Endothelial cell of umbilical vein (primary cell): ENCODE results near the gene SEC14L6. TPM values are rescaled to one million over a fixed set of nuclear protein-coding genes. Genes with fewer than 3 reads are reported as not detected.

Experiments used
- BruUV-seq: library from RNA; stranded (reverse); fragments of 400-500 nt; replicated peaks from 2 replicates; lab custom pipeline; 2021; lab: Mats Ljungman, UMichigan
- CTCF ChIA-PET: fragments of 300-600, 350-600 bp; sonication (Branson Sonifier 250); formaldehyde crosslinking; loops from one replicate; lab custom pipeline; 2021; ENCODE audit warnings: antibody characterized with exemption, inconsistent platforms; lab: Charles Lee
- POLR2A ChIA-PET: fragments of 300-600, 350-600 bp; sonication (Branson Sonifier 250); formaldehyde crosslinking; loops from one replicate; lab custom pipeline; 2021; ENCODE audit warnings: antibody characterized with exemption, inconsistent platforms; lab: Charles Lee
- DNase-seq: peaks from one replicate; pipeline ENCODE4 v3.0.0-alpha.2; 2011; ENCODE audit warnings: low read depth, low spot score
- FAIRE-seq: peaks from 2 replicates; lab custom pipeline; 2011; peaks lifted over from hg19 to GRCh38; lab: Jason Lieb, UNC
- H2AFZ ChIP-seq: 2 replicates; pipeline ENCODE4 v1.6.0; 2012; ENCODE audit warnings: low read depth, low read length, control low read depth, inconsistent platforms
- H3K27ac ChIP-seq: 2 replicates; pipeline ENCODE4 v1.5.1; 2011; ENCODE audit warnings: low read depth, mild to moderate bottlenecking, control low read depth, low read length, moderate library complexity; ENCODE audit not compliant: insufficient read depth
- H3K27me3 ChIP-seq, 2 experiments: 2 replicates each; pipeline versions ENCODE4 v1.6.0 to v1.6.1; 2011; ENCODE audit warnings: low read length in 2 of 2, mixed read lengths in 1 of 2; ENCODE audit not compliant: control insufficient read depth in 2 of 2, insufficient read depth in 2 of 2
- H3K36me3 ChIP-seq, 2 experiments: 2 replicates in 1 of 2; 3 replicates in 1 of 2; pipeline ENCODE4 v1.5.1; 2011; ENCODE audit warnings: low read length in 2 of 2, mild to moderate bottlenecking in 1 of 2, moderate library complexity in 1 of 2; ENCODE audit not compliant: control insufficient read depth in 2 of 2, insufficient read depth in 2 of 2; ENCODE audit errors: extremely low read depth in 1 of 2
- H3K4me1 ChIP-seq: 3 replicates; pipeline ENCODE4 v1.5.1; 2011; ENCODE audit warnings: mild to moderate bottlenecking, low read length; ENCODE audit not compliant: control insufficient read depth, insufficient read depth; ENCODE audit errors: extremely low read depth
- H3K4me2 ChIP-seq: 2 replicates; pipeline ENCODE4 v1.6.1; 2011; ENCODE audit warnings: low read length, control low read depth, mixed read lengths; ENCODE audit not compliant: insufficient read depth
- H3K4me3 ChIP-seq, 3 experiments: fragments of 200-600 bp in 1 of 3; sonication (generic), shearing (Covaris generic) in 1 of 3; replicated peaks in 1 of 3; 2 replicates each; pipeline ENCODE4 v1.5.1; 2011 to 2016; ENCODE audit warnings: control low read depth in 3 of 3, low read length in 3 of 3, mild to moderate bottlenecking in 2 of 3, inconsistent platforms in 1 of 3, low read depth in 1 of 3, moderate library complexity in 1 of 3; ENCODE audit not compliant: insufficient read depth in 1 of 3
- H3K79me2 ChIP-seq: 2 replicates; pipeline ENCODE4 v1.6.0; 2012; ENCODE audit warnings: low read length, inconsistent platforms; ENCODE audit not compliant: control insufficient read depth, insufficient read depth
- H3K9ac ChIP-seq: replicated peaks from 2 replicates; pipeline ENCODE3; 2011; ENCODE audit warnings: low read length, control low read depth; ENCODE audit not compliant: insufficient read depth; ENCODE audit errors: extremely low read depth
- H3K9me1 ChIP-seq: replicated peaks from 3 replicates; pipeline ENCODE4 v1.6.0; 2011; ENCODE audit warnings: mild to moderate bottlenecking, low read length; ENCODE audit not compliant: control insufficient read depth, insufficient read depth; ENCODE audit errors: extremely low read depth
- H3K9me3 ChIP-seq: replicated peaks from 2 replicates; pipeline ENCODE4 v1.5.1; 2012; ENCODE audit warnings: low read length, inconsistent platforms; ENCODE audit not compliant: control insufficient read depth, insufficient read depth
- H4K20me1 ChIP-seq: replicated peaks from 2 replicates; pipeline ENCODE3; 2011; ENCODE audit warnings: mild to moderate bottlenecking, low read length; ENCODE audit not compliant: control insufficient read depth, insufficient read depth; ENCODE audit errors: extremely low read depth
- EZH2 ChIP-seq: IDR thresholded peaks from 2 replicates; pipeline ENCODE4 v1.6.1; 2012; ENCODE audit warnings: borderline replicate concordance, low read depth, mild to moderate bottlenecking, moderate library complexity, low read length, inconsistent platforms; ENCODE audit not compliant: severe bottlenecking
- FOS ChIP-seq: IDR thresholded peaks from 2 replicates; pipeline ENCODE4 v1.6.1; 2011; ENCODE audit warnings: mild to moderate bottlenecking, low read length, moderate library complexity, borderline replicate concordance; ENCODE audit not compliant: insufficient read depth
- GATA2 ChIP-seq: IDR thresholded peaks from 2 replicates; pipeline ENCODE4 v1.7.0; 2011; ENCODE audit warnings: low read depth, mild to moderate bottlenecking, moderate library complexity, mixed read lengths, low read length; ENCODE audit not compliant: insufficient read length, insufficient read depth
- JUN ChIP-seq: IDR thresholded peaks from 2 replicates; pipeline ENCODE4 v1.6.1; 2011; ENCODE audit warnings: borderline replicate concordance, low read depth; ENCODE audit not compliant: insufficient read length, insufficient read depth
- MYC ChIP-seq: IDR thresholded peaks from one replicate; pipeline ENCODE4 v1.6.1; 2011; ENCODE audit warnings: mild to moderate bottlenecking, low read depth, low read length
- POLR2A ChIP-seq: IDR thresholded peaks from 2 replicates; pipeline ENCODE4 v1.6.1; 2012; ENCODE audit warnings: low read depth, mild to moderate bottlenecking, control low read depth, low read length
- POLR2AphosphoS5 ChIP-seq: IDR thresholded peaks from 2 replicates; pipeline ENCODE4 v1.6.1; 2012; ENCODE audit warnings: low read depth, mild to moderate bottlenecking, control low read depth, low read length, moderate library complexity; ENCODE audit not compliant: insufficient read depth
- dilution Hi-C: fragments of 300-500 bp; cut with MboI; formaldehyde crosslinking; loops from one replicate; pipeline ENCODE4 v1.15.0; 2019; ENCODE audit warnings: low sequenced_read_pairs; ENCODE audit not compliant: extremely low pct_ligation_motif_present
- intact Hi-C: fragments of 100-400 bp; cut with micrococcal nuclease; formaldehyde crosslinking; loops from one replicate; pipeline ENCODE4 v1.10.0; 2022
- polyA plus RNA-seq, 4 experiments: library from polyadenylated mRNA; depleted of rRNA in 3 of 4; stranded (reverse) in 3 of 4; unstranded in 1 of 4; fragments of >200 nt; gene quantifications; 2 replicates each; pipeline versions ENCODE4 v1.2.1 to v1.2.3, GENCODE V29; 2011 to 2012; ENCODE audit warnings: missing spikeins in 1 of 4
- total RNA-seq: library from RNA; stranded (reverse); gene quantifications from 2 replicates; pipeline ENCODE4 v1.2.3, GENCODE V29; 2021
- TF ChIP-seq, protein P1 (sequence below), 2 donors: IDR thresholded peaks; 1 replicate in 1 of 2; 2 replicates in 1 of 2; pipeline ENCODE4 v1.5.1; 2011; ENCODE audit warnings: low read length in 2 of 2, mild to moderate bottlenecking in 2 of 2, moderate library complexity in 2 of 2, control low read depth in 1 of 2, inconsistent platforms in 1 of 2, low read depth in 1 of 2; ENCODE audit not compliant: insufficient read depth in 1 of 2; ENCODE audit errors: extremely low read depth in 1 of 2
- TF ChIP-seq, protein P2 (sequence below): IDR thresholded peaks from 2 replicates; pipeline ENCODE4 v1.6.1; 2011; ENCODE audit not compliant: insufficient read depth, insufficient read length

The SEC14L6 gene
- total and polyA plus RNA-seq, 2 donors (not counting 3 experiments of a cell fraction or from before 2014, with no cell fraction given) = 0.04 to 0.15 TPM

DNA sequence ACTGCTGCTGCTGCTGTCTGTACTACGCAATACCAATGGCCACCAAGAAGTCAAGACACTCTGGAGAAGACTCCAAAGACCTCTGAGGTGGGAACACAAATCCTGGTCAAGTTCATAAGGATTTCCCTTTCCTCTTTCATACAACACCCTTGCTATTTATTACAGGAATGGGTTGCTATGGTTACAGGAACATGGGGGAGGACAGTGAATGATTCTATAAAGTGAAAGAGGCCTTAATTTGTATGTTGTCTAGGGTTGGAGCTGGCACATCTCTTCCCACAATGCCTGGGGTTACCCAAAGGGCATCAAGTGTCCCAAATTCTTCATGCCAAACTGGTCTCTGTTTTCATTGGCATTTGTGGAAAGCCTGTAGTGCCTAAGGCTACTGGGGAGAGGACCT lies 63.4 kb downstream of the SEC14L6 start:
- Histone ChIP-seq H2AFZ (no peak overlapping the region), H3K9ac (no peak overlapping the region), H3K79me2 (no peaks in the 10 kb centered on the region), H3K9me3 (no peaks in the 10 kb centered on the region), H3K36me3 (no peaks in the 10 kb centered on the region), H3K27ac (no peak overlapping the region), H3K4me3 (no peak overlapping the region), H4K20me1 (no peaks in the 10 kb centered on the region), H3K27me3 (peaks cover 0 to 2% of the 10 kb centered on the region in 2 experiments), H3K4me1 (no peaks in the 10 kb centered on the region), H3K4me2 (no peak overlapping the region), H3K9me1 (no peaks in the 10 kb centered on the region)
- FAIRE-seq (no peak), DNase-seq (peak; percentile 18)
- CTCF ChIA-PET = interaction anchor here (1.1 to 4.3 kb wide), 5 partner anchors 8 to 86 kb away, joined by 5 to 40 read pairs (median 8); partner anchors contain the start of gene SEC14L2
- no TSS peak for BruUV-seq
- no peak for TF ChIP-seq EZH2
- no peak for TF ChIP-seq FOS
- TF ChIP-seq, protein P1, sequence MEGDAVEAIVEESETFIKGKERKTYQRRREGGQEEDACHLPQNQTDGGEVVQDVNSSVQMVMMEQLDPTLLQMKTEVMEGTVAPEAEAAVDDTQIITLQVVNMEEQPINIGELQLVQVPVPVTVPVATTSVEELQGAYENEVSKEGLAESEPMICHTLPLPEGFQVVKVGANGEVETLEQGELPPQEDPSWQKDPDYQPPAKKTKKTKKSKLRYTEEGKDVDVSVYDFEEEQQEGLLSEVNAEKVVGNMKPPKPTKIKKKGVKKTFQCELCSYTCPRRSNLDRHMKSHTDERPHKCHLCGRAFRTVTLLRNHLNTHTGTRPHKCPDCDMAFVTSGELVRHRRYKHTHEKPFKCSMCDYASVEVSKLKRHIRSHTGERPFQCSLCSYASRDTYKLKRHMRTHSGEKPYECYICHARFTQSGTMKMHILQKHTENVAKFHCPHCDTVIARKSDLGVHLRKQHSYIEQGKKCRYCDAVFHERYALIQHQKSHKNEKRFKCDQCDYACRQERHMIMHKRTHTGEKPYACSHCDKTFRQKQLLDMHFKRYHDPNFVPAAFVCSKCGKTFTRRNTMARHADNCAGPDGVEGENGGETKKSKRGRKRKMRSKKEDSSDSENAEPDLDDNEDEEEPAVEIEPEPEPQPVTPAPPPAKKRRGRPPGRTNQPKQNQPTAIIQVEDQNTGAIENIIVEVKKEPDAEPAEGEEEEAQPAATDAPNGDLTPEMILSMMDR (IDR thresholded peaks at IDR 0.05; ENCODE audit: extremely low read depth in 1 of 2, insufficient read depth in 1 of 2, low read depth in 1 of 2, low read length in 2 of 2) = no peak
- no peak for TF ChIP-seq POLR2AphosphoS5
- no peak for TF ChIP-seq POLR2A
- TF ChIP-seq MYC = no peak
- TF ChIP-seq GATA2 = no peak
- TF ChIP-seq, protein P2, sequence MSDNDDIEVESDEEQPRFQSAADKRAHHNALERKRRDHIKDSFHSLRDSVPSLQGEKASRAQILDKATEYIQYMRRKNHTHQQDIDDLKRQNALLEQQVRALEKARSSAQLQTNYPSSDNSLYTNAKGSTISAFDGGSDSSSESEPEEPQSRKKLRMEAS = no peak
- no peak for TF ChIP-seq JUN
- dilution Hi-C loops (no loop called here), intact Hi-C loops (no loop called here)
- POLR2A ChIA-PET = no interaction called here
